Peyer's patch (tissue), 4 donors: ENCODE data around the gene PHLDB1. TPM values are rescaled to one million over a fixed set of nuclear protein-coding genes. Genes with fewer than 3 reads are reported as not detected.

Source experiments
- DNase-seq, 3 donors: peaks; one replicate each; pipeline ENCODE4 v3.0.0-alpha.2; 2017 to 2019
- H3K27ac ChIP-seq, 4 donors: fragments of 200-600 bp; sonication (generic); one replicate each; pipeline ENCODE4 v1.5.1; 2016 to 2019
- H3K27me3 ChIP-seq, 2 donors: fragments of 200-600 bp; sonication (generic); one replicate each; pipeline ENCODE4 v1.5.1; 2019
- H3K36me3 ChIP-seq, 3 donors: fragments of 200-600 bp; sonication (generic); one replicate each; pipeline ENCODE4 v1.5.1; 2016 to 2019
- H3K4me1 ChIP-seq, 4 donors: fragments of 200-600 bp; sonication (generic); one replicate each; pipeline ENCODE4 v1.5.1; 2016 to 2019
- H3K4me3 ChIP-seq, 4 donors: fragments of 200-600 bp; sonication (generic); 1 replicate in 3 of 4; 2 replicates in 1 of 4; pipeline ENCODE4 v1.5.1; 2016 to 2019; ENCODE audit warnings: mild to moderate bottlenecking in 1 of 4
- H3K9me3 ChIP-seq, 4 donors: fragments of 200-600 bp; sonication (generic); one replicate each; pipeline ENCODE4 v1.5.1; 2016 to 2019; ENCODE audit warnings: mild to moderate bottlenecking in 1 of 4
- CTCF ChIP-seq, 6 experiments: fragments of 450-650 bp in 4 of 6; fragments of 200-600 bp in 2 of 6; sonication (generic) in 1 of 6; IDR thresholded peaks; one replicate each; pipeline ENCODE4 v1.5.1; 2017 to 2019; ENCODE audit warnings: antibody characterized with exemption in 6 of 6, mild to moderate bottlenecking in 3 of 6, moderate library complexity in 1 of 6
- POLR2A ChIP-seq, 2 donors: fragments of 450-650 bp; IDR thresholded peaks; one replicate each; pipeline ENCODE4 v1.5.1; 2017; ENCODE audit warnings: antibody characterized with exemption in 2 of 2, mild to moderate bottlenecking in 2 of 2, moderate library complexity in 2 of 2
- total RNA-seq, 4 donors: library from RNA; depleted of rRNA; stranded (reverse); fragments of >200 nt; gene quantifications; one replicate each; pipeline ENCODE4 v1.1.0, GENCODE V29; 2016

PHLDB1 gene
- total RNA-seq, 4 donors from 2014 or later, result 32.4 to 380 (median 93.8) TPM

- DNase-seq, result no peak
- H3K27ac ChIP-seq, result no peak overlapping the region
- H3K36me3 ChIP-seq, result peaks cover 0 to 31% (median 0%) of the 10 kb centered on the region in 3 donors
- peaks cover 0 to 43% (median 0%) of the 10 kb centered on the region in 4 donors for H3K4me1 ChIP-seq
- no peak for TF ChIP-seq POLR2A (IDR thresholded peaks at IDR 0.05)
- no peaks in the 10 kb centered on the region for H3K9me3 ChIP-seq
- H3K4me3 ChIP-seq, result no peak overlapping the region
- H3K27me3 ChIP-seq, result no peaks in the 10 kb centered on the region
These were observed 20.6 kb downstream of the PHLDB1 start for GRCh38 chr11:118628031-118628430.

GRCh38 chr11:118628432-118628831, 21.0 kb downstream of the PHLDB1 start:
- H3K36me3 ChIP-seq, result peaks cover 0 to 31% (median 0%) of the 10 kb centered on the region in 3 donors
- H3K9me3 ChIP-seq, result no peaks in the 10 kb centered on the region
- H3K4me3 ChIP-seq, result no peak overlapping the region
- no peaks in the 10 kb centered on the region for H3K27me3 ChIP-seq
- no peak overlapping the region for H3K27ac ChIP-seq
- no peak for DNase-seq
- H3K4me1 ChIP-seq, result peaks cover 0 to 47% (median 0%) of the 10 kb centered on the region in 4 donors
- no peak for TF ChIP-seq POLR2A (IDR thresholded peaks at IDR 0.05)
- no peak for TF ChIP-seq CTCF (IDR thresholded peaks at IDR 0.05)

GRCh38 chr11:118628861-118629549, 21.6 kb downstream of the PHLDB1 start:
- Histone ChIP-seq H3K4me3 (no peak overlapping the region), H3K36me3 (peaks cover 0 to 31% (median 0%) of the 10 kb centered on the region in 3 donors), H3K9me3 (no peaks in the 10 kb centered on the region), H3K4me1 (peaks cover 0 to 53% (median 0%) of the 10 kb centered on the region in 4 donors), H3K27ac (no peak overlapping the region), H3K27me3 (no peaks in the 10 kb centered on the region)
- no peak for DNase-seq
- TF ChIP-seq CTCF (IDR thresholded peaks at IDR 0.05), result no peak
- no peak for TF ChIP-seq POLR2A (IDR thresholded peaks at IDR 0.05)

GRCh38 chr11:118629761-118630661, 22.6 kb downstream of the PHLDB1 start:
- peak overlapping the region in 2 of 4 donors; percentile 40 to 49 for H3K4me3 ChIP-seq
- TF ChIP-seq POLR2A (IDR thresholded peaks at IDR 0.05) (no peak), CTCF (IDR thresholded peaks at IDR 0.05) (no peak)

GRCh38 chr11:118631142-118631909, 23.9 kb downstream of the PHLDB1 start:
- no peak for TF ChIP-seq POLR2A (IDR thresholded peaks at IDR 0.05)
- TF ChIP-seq CTCF (IDR thresholded peaks at IDR 0.05), result no peak
- H3K9me3 ChIP-seq, result no peaks in the 10 kb centered on the region
- peak overlapping the region in 2 of 4 donors; percentile 25 to 56 for H3K27ac ChIP-seq
- no peaks in the 10 kb centered on the region for H3K27me3 ChIP-seq
- H3K4me3 ChIP-seq, result peak overlapping the region in 1 of 4 donors; percentile 40
- peak in 1 of 3 donors; percentile 67 for DNase-seq
- peaks cover 0 to 66% (median 4%) of the 10 kb centered on the region in 4 donors for H3K4me1 ChIP-seq
- H3K36me3 ChIP-seq, result peaks cover 0 to 19% (median 0%) of the 10 kb centered on the region in 3 donors

More at GRCh38 chr11:118629761-118630661, 22.6 kb downstream of the PHLDB1 start:
- Histone ChIP-seq H3K27ac (peak overlapping the region in 1 of 4 donors; percentile 55), H3K36me3 (peaks cover 0 to 29% (median 0%) of the 10 kb centered on the region in 3 donors), H3K4me1 (peaks cover 0 to 61% (median 3%) of the 10 kb centered on the region in 4 donors), H3K9me3 (no peaks in the 10 kb centered on the region), H3K27me3 (no peaks in the 10 kb centered on the region)
- peak in 2 of 3 donors; percentile 67 to 78 for DNase-seq
